Transverse colon (tissue), 4 donors: ENCODE measurements around the gene DLGAP1.

ENCODE experiments used
- EP300 ChIP-seq: sonication (generic); formaldehyde crosslinking; IDR thresholded peaks from one replicate; pipeline ENCODE4 v1.6.1; 2017; ENCODE audit warnings: antibody characterized with exemption, low read depth
- POLR2A ChIP-seq: fragments of 450-650 bp; IDR thresholded peaks from one replicate; pipeline ENCODE4 v1.6.1; 2016; ENCODE audit warnings: antibody characterized with exemption, mild to moderate bottlenecking, moderate library complexity
- POLR2AphosphoS5 ChIP-seq, 3 donors: sonication (generic); formaldehyde crosslinking; IDR thresholded peaks; one replicate each; pipeline ENCODE4 v1.6.1; 2016; ENCODE audit warnings: antibody characterized with exemption in 3 of 3
- TF ChIP-seq, protein P1 (sequence below), 5 experiments: fragments of 200-600 bp in 3 of 5; fragments of 450-650 bp in 2 of 5; sonication (generic) in 3 of 5; IDR thresholded peaks; 1 replicate in 2 of 5; 2 replicates in 3 of 5; pipeline ENCODE4 v1.5.1; 2016 to 2017; ENCODE audit warnings: antibody characterized with exemption in 5 of 5, inconsistent platforms in 3 of 5, mild to moderate bottlenecking in 2 of 5, moderate library complexity in 1 of 5

DNA sequence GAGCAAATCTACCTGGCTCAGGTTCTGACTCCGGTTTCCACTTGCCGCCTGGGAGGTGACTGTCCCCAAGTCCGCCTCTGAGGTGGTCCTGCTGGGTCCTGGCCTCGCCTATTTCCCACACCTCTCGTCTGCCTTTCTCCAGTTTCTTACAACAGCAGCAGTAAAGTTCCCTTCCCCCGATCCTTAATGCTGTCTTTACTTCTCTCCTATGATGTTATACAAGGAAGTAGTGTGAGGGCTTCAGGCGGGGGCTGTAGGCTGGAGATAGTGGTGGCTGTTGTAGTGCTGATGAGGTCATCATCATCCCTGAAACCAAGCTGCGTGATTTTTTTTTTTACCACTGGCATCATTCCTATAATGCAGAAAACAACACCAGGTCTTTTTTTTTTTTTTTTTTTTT is 986.3 kb downstream of the DLGAP1 start:
- no peak for TF ChIP-seq POLR2AphosphoS5 (IDR thresholded peaks at IDR 0.05)
- TF ChIP-seq, protein P1, sequence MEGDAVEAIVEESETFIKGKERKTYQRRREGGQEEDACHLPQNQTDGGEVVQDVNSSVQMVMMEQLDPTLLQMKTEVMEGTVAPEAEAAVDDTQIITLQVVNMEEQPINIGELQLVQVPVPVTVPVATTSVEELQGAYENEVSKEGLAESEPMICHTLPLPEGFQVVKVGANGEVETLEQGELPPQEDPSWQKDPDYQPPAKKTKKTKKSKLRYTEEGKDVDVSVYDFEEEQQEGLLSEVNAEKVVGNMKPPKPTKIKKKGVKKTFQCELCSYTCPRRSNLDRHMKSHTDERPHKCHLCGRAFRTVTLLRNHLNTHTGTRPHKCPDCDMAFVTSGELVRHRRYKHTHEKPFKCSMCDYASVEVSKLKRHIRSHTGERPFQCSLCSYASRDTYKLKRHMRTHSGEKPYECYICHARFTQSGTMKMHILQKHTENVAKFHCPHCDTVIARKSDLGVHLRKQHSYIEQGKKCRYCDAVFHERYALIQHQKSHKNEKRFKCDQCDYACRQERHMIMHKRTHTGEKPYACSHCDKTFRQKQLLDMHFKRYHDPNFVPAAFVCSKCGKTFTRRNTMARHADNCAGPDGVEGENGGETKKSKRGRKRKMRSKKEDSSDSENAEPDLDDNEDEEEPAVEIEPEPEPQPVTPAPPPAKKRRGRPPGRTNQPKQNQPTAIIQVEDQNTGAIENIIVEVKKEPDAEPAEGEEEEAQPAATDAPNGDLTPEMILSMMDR (IDR thresholded peaks at IDR 0.05), result no peak
- no peak for TF ChIP-seq POLR2A
- no peak for TF ChIP-seq EP300
